NCI-H187 (cell line): ENCODE measurements around the gene RDH5.

Experiments used
- DNase-seq, 2 experiments: peaks; one replicate each; lab custom pipeline; 2025; lab: John Stamatoyannopoulos, UW

RDH5 gene

DNA sequence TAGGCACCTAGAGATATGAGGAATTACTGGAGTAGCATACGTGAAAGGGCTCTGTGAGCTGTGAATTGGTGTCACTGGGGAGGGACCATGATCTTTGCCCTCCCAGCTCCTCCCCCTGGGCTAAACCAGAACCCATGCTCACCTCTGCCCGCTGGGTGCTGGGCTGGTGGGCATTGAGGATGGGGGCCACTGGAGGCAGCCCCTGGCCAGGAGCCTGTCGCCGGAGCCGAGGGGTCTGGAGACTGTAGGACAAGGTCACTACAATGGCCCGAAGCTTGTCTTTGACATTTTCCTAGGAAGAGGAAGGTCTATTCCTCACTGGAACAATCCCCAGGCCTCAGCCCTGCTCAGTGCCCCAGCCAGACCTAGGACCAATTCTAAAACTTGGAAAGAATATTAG, 24.1 kb upstream of the RDH5 start:
- DNase-seq = no peak

DNA sequence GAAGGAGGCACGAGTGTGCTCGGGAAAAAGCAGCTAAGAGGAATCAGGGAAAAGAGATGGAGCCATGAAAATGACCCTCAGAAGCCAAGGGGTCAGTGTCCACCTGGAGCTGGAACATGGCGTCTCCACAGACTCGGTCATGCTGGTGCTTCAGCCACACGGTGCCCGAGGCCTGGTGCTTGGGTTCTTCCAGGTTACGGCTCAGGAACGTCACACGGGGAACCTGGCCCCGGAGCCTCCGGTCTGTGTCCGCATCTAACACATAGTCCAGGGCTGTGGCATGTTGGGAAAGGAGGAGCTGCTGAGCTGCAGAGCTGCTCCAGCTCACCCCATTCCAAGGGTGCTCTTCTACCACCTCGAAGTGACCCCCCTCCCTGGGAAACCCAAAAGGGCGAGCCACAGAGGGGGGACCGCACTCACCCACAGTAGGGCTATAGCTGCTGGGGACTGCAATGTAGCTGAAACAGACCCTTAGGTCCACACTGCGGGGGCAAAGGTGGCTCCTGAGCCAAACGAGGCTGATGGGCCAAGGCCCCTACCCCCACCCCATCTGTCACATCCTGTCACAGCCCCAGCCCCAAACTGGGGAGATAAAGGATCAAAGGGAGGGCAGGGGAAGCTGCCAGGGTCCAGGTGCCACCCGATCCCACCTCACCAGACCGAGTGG, 23.3 kb upstream of the RDH5 start:
- no peak for DNase-seq

DNA sequence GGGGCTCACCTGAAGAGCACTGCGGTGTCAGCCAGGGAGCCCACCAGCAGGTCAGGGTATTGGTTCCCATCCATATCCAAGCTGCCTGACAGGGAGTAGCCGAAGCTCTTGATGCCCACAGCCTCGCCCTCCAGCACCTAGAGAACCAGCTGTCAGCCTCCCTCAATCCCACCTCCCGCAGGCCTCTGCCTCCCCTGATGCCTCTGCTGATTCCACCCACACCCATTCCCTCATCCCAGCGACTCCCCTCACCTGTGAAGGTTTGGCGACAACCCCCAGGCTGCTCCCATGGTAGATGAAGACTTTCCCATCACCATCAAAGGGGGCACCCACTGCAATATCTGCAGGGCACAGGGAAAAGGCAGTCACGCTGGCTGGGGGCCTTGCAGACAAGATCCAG, 22.5 kb upstream of the RDH5 start:
- no peak for DNase-seq

DNA sequence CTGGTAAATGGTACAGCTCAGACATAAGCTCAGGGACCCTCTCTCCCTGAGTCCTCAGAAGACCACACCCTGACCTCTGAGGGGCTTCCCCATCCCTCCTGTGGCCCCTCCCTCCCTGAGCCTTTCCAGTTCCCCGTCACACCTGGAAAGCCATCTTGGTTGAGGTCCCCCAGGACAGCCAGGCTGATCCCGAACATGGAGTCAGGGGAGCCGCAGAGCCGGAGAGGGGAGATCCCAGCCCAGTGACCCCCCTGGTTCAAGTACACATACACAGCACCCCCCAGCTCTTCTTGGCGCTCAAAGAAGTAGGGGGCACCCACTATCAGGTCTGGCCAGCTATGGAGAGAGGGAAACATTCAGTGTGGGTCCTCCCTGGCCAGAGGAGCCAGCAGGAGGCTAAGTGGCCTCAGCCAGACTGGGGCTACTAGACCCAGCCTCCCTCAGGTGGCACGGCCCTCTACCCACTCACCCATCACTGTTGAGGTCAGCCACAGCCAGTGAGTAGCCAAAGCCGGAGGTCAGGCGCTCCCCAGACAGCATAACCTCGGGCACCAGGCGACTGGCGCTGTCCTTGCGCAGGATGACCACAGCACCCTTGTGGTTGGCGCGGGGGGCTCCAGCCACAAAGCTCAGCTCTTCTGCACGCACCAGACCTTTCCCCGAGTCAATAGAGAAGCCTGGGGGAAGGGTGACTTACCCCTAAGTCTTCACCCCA, 21.8 kb upstream of the RDH5 start:
- DNase-seq = no peak

DNA sequence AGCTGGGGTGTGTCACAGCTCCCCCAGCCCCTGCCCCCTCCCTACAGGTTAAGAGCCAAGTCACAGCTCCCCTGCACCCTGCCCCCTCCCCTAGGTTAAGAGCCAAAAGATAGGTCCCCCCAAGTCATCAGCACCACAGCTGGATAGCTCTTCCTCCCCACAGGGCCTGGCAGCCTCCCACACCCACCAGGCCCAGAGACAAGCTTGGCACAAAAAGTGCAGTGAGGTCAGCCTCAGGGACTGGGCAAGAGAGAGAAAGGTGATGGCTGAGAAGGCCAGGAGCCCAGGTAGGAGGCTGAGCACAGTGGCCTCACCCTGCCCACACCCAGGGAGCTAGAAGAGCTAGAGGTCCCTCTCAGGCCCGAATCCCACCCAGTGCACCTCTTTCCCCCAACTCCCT, 21.2 kb upstream of the RDH5 start:
- no peak for DNase-seq

DNA sequence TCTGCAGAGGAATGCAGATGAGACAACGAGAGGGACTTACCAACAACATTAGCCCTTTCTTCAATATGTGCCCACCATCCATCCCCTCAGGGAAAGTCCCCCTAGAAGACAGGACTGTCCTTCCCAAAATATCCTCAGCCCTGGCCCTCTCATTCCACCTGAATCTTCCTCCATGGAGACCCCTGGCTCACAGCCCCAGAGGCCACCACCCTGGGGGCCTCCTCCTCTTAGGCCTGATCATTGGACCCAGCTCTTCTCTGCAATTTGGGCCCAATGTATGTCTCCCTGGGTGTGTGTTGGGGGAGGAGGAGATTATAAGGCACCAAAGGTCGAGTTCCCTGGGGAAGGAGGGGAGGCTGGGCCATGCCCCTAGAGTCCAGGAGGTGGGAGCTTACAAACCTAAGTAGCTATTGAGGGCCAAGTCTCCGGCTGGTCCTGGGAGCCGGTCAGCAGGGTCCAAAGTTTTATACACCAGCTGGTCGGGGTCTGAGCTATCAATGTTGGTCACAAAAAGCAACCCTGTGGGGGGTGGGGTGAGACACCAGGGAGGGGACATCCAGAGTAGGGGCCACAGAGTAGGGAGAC, 20.6 kb upstream of the RDH5 start:
- no peak for DNase-seq

DNA sequence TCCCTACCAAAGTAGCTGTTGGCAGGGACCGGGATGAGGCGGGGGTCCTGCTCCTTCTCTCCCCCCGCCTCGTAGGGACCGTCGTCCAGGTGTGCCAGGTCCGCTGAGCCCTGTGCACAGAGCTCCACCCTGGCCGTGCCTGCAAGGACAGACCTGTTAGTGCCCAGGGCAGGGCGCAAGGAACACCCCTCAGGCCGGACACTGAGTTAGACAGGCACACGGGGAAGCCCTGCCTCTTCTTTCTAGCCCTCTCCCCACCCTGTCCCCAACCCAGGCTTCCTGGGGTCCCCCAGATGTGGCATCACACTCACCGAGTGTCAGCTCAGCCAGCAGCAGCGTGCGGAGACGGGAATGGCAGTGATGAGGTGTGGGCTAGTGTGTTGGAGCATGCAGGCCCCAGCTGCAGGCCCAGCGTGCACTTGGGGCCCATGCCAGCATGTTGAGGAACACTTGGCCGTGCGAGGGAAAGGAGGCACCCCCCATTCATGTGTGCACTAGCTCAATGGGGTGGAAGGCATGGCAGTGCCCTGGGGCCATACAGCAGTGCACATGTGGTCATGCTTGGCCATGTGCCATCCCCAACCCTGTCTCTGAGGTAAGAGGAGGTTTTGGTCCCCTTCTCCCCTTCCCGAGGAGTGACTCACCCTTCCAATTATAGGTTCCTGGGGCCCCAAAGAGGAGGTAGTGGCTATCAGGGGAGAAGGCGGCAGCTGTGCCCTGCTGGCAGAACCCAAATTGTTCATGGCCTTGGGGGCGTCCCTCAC, 19.8 kb upstream of the RDH5 start:
- DNase-seq = no peak

DNA sequence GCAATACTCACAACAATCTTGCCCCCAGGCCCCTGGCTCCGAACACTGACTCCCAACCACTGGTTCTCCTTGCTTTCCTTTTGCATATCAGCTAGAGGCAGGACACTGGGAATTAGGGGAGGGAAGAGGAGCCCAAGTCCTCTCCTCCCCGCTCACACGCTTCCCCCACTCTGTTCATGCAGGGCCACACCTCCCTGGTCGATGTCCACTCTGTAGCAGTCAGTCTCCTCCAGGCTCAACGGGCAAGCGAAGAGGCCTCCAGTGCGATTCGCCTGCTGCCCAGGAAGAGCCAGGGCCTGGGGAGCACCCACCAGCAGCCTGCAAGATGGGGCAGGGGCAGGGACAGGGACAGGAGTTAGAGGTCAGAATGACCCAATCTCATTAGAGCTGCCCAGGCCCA, 17.3 kb upstream of the RDH5 start:
- no peak for DNase-seq

DNA sequence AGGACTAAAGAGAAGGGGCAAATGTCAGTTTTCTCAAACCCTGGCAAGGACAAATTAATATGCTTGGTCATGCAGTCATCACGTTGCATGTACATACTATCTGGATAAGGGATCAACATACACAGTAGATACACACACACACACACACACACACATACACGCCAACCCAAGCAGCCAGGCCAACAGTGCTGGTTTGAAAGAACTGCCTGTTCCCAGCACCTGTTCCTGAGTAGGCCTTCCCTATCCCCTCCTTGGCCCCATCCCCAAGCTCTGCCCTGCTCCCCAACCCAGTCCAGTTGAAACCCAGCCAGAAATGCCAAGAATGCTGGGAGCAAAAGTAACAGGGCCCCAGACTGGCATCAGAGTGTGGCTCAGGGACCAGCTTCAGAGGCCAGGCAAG, 16.9 kb upstream of the RDH5 start:
- no peak for DNase-seq

DNA sequence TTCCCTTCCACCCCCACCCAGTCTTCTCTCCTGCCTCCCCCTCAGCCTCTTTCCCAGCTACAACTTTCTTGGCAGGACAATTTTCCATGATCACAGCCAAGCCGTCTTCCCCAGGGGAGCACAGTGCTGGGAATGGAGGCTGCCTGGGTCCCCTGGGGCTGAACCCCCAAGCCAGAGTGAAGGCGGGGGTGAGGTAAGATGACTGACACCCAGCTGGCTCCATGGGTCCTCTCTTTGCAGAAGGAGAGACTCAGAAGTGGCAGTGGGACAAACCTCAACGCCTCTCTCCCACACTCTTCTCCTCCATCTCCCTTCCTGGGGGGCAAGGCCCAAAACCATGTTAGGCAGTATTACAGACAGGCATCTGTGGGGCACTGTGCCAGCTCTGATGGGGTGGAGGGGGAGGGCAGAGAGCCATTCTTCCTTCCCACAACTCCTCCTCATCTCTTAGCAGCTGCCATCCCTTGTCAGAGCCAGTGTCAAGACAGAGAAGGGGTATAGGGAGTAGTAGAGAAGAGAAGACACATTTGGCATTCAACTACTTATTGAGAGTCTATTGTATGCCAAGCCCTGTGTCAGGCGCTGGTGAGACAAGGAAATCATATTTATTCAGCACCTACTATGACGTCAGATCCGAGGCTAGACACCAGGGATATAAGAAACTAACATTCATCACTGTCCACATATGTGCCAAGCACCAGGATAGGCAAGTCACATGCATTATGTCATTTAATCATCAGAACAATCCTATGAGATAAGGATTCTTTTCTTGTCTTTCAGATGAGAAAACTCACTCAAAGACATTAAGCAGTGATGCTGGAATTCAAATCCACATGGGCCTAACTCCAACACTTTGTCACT, 16.1 kb upstream of the RDH5 start:
- no peak for DNase-seq

DNA sequence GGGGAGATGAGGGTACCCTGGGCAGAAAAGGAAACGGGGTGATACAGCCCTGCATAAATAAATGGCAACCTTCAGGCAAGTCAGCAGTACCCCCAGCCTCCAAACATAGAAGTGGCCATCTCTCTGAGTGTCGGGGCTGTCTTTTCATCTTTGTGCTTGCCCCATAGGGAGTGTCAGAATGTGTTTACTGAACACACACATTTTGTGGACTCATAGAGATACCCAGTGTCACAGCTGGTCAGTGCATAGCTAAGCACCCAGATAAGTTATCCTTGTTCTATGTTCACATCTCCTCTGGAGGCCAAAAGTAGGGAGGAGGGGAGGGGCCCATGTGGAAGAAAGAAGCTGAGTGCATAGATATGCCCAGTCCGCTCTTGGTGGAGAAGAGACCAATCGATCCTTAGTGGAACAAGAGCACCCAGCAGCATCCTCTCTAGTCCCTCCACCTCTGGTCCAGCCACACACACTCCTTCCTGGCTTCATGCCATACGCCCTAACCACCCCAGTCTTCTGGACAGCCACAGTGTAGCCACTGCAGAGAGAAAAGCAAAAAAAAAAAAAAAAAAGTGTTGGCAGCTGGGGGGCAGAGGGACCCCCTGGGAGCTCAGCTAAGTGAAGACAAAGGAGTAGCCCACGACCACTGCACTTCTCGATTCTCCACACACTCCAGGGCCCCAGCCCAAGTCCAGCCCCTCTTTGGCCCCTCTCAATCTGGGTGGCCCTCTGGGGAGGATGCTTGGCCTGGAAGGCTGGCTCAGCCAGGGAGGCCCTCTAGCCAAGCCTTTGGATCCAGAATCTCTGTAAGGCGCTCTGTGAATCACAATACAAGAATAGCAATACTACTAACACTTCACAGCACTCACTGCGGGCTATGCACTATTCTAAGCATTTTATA, 15.1 kb upstream of the RDH5 start:
- DNase-seq = no peak

DNA sequence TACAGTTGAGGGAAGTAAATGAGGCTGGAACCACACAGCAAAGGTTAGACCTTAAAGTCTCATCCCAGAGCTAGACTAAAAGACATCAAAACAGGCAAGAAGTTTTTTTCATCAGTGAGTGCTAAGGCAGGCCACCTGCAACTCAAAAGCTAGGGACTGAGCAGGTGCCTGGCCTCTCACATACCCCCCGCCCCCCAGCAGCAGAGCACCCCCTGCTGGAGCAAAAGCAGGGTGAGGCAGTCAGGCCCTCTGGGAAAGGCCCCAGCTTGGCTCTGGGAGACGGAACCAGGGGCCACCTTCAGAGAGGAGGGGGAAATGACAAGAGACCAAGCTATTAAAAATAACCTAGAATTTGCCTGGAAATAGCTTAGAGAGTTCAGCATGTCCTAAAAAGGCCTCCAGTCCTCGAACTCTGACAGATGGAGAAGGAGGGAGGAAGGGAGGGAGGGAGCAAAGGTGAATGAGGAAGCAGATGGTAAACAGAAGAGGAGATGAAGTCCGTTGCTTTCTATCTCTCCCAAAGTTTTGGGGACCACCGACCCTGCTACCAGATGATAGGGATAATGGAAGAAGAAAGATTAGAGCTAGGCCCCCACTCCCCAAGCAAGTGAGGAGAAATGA, 14.3 kb upstream of the RDH5 start:
- DNase-seq = no peak

DNA sequence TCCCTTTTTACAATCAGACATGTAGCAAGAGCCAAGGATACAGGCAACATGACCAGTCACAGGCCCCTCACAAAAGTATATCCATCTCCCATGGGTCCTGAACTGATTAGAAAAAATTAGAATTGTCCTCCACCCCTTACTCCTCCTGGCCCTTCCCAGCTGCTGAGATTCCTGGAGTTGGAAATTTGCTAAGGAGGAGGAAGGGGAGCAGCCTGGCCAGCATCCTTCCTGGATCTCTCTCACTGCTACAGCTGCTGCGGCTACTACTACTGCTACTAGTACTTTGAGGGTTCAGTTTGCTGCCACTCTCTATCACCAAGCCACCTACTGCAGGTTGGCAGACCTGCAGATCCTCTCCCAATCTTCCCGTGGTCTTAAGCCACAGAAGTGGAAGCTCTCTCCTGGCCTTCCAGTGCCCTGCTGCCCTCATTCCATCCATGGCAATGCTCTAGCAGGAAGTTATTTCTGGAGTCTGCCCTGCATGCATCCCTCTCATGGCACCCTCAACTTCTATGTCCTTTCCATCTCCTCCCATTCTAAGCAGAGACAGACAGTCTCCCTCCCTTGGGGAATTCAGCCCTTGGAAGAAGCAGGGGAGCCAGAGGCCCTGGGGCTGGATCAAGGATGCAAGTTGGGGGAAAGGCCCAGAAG, 13.5 kb upstream of the RDH5 start:
- no peak for DNase-seq

DNA sequence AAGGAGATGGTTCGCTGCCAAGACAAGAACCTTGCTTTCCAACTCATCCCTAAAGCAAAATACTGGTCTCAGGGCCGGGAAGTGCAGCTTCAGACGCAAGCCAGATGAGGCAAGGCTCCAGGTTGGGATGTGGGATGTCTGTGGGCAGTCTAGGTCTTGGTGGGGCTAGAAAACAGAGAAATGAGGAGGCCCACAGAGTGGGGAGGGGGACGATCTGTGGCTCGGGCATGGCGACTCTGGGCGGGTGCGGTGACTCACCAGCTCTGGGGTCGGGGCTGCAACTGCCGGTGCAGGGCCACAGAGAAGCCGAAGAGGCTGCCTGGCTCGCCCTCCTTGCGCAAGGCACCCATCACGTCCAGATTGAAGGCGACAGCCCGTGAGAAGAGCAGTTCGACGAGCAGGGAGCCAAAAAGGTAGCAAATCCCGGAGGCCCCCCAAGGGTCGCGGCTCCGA, 12.9 kb upstream of the RDH5 start:
- DNase-seq = no peak

DNA sequence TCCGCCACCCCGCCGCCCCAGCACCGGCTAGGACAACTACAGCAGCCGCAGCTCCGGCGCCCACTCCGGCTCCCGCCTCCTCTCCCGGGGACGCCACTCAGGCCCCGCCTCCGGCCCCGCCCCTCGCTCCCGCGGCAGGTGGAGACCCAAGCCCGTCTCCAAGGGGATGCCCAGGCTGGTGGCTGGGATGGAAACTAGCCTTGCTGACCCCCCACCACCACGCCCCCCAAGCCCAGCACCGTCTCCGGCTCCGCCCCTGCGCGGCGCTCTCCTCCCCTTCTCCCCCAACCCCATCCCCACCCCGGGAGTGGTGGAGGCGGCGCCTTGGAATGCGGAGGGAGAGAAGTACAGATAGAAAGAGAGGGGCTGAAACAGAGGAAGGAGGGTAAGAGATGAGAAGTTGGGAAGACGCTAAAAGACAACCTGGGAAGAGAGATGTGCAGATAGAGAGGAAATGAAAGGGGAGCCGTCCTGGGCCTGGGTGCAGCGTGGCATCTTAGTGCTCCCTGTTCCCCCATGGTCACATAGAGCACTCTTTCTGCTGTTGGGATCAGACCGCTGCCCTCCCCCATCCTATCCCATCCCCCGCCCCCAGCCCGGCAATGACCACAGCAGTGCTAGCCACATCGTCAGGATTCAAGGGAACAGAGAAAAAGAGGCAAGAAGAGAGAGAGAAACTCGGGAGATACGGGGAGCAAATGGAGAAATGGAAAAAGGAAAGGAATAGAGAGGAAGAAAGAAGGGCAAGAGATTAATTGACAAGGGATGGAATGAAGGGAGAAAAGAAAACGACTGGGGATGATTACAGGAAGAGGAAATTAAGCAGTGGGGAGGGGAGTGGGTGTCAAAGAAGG, 12.1 kb upstream of the RDH5 start, which contains the start of gene ITGA7:
Gene ITGA7, minus strand, starts transcription at position 64 of the 854 bp plus-strand sequence. CDS start 222 bp downstream, outside the sequence.
- DNase-seq = peak in 1 of 2 experiments; percentile 72

DNA sequence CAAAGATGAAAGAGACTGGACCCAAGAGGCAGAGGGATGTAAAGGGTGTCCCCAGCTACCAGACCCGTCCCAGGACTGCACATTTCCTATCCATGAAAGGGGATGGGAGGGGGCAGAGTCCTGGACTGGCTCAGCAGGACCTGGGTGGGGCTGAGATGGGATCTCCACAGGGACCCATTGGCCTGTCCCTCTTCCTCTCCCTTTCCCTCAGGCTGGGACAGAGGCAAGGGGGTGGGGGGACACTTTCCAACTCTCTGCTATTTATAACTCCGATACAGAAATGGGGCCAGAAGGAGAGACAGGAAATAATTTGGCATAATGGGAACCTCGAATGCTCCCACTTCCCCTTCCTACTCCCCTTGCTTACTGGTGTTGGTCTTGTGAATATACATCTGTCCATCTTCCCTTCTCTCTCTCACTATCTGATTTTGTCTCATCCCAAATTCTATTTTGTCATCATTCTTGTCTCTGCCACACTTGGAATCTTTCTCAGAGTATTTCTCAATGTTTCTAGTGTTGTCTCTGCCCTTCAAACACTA, 11.4 kb upstream of the RDH5 start:
- no peak for DNase-seq

DNA sequence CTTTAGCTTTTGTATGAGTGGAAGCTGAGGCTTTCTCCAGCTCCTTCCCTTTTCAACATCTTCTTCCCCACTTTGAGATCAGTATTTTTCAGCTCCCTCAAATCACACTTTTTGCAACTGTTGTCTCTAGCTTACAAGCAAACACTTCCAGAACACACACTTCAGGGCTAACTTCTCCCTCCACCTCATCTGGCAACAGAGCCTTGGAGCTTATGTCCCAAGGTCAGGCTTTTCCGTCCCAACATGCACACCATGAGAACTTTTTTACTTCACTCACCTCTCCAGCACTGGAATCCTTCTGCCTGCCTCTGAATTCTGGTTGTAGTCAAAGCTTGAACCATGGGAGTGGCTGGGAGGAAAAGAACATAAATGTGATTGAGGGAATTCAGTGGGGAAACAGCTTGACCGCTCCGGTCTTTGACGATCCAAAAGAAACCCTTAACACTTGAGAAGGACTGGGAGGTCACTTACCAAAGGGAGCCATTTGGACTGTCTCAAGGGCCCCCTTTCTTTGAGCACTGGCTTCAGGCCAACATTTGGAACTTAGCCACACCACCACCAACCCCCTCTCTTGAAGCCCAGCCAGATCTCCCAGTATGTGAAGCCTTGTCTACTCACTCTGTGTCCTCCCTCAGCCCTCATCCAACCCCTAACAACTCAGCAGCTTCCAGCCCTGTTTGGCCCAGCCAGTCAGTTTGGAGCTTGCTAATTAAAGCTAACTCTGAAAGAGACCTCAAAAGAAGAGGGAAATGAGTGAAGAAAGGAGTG, 8.2 kb upstream of the RDH5 start:
- no peak for DNase-seq
